Erythroblast (primary cell): ENCODE results near the gene PPARA.

Experiments
- GATA1 ChIP-seq: IDR thresholded peaks from 2 replicates; pipeline ENCODE4 v1.6.1; 2011; ENCODE audit warnings: low read depth, mild to moderate bottlenecking, control low read depth, low read length, moderate library complexity
- POLR2A ChIP-seq: IDR thresholded peaks from 2 replicates; pipeline ENCODE4 v1.6.1; 2011; ENCODE audit warnings: mild to moderate bottlenecking, low read length

- no peak for TF ChIP-seq POLR2A
- no peak for TF ChIP-seq GATA1
Observed at GRCh38 chr22:46126853-46127385, 23.4 kb upstream of the PPARA start.
